Measurements from ENCODE around the gene BRINP3. TPM values are rescaled to one million over a fixed set of nuclear protein-coding genes. Genes with fewer than 3 reads are reported as not detected.

BRINP3 gene
- total RNA-seq, 3 donors from 2014 or later (not counting 1 experiment from before 2014, with no cell fraction given), result not detected

DNA sequence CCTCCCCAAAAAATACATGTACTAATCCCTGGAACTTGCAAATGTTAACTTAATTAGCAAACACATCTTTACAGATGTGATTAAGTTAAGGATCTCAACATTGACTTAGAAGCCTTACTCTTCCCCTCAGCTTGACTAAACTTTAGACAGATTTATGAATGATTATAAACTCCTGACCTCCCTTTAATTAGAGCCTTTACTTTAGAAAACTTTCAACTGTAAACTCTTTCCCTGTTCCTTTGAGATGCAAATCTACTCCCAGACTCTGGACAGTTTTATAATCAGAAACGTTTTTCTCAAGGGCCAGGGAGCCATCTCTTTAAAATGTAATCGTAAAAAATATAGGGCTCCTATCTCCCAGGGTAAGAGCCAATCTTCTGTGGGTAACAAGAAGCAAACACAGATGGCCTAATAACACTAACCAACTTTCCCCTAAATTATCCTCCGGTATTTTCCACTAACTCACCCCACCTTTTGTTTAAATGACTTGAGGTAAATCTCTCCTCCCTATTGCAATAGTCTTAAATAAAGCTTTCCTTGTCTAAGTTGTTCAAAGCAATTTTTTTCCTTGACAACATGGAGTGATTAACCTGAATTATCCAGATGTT lies 284.1 kb downstream of the BRINP3 start:
- Histone ChIP-seq H3K4me1 (ENCODE audit: control insufficient read depth, insufficient read depth, low read length) (no peaks in the 10 kb centered on the region), H3K27me3 (ENCODE audit: control insufficient read depth, insufficient read depth, low read length) (no peaks in the 10 kb centered on the region), H3K27ac (ENCODE audit: low read length) (no peak overlapping the region), H3K9me3 (ENCODE audit: control insufficient read depth, insufficient read depth, low read length) (peaks cover 15% of the 10 kb centered on the region), H3K4me3 (ENCODE audit: low read length) (no peak overlapping the region), H3K36me3 (ENCODE audit: control insufficient read depth, insufficient read depth, low read length) (no peaks in the 10 kb centered on the region)
- no peak for ATAC-seq
- Mint-ChIP-seq H3K9me3 (peaks cover 7 to 15% of the 10 kb centered on the region in 2 donors), H3K27ac (no peak overlapping the region), H3K4me3 (no peak overlapping the region), H3K36me3 (peaks cover 15% of the 10 kb centered on the region), H3K27me3 (ENCODE audit: low read depth in 2 of 2) (no peaks in the 10 kb centered on the region), H3K4me1 (no peaks in the 10 kb centered on the region)
- DNase-seq, result no peak
- TF ChIP-seq, protein P1, sequence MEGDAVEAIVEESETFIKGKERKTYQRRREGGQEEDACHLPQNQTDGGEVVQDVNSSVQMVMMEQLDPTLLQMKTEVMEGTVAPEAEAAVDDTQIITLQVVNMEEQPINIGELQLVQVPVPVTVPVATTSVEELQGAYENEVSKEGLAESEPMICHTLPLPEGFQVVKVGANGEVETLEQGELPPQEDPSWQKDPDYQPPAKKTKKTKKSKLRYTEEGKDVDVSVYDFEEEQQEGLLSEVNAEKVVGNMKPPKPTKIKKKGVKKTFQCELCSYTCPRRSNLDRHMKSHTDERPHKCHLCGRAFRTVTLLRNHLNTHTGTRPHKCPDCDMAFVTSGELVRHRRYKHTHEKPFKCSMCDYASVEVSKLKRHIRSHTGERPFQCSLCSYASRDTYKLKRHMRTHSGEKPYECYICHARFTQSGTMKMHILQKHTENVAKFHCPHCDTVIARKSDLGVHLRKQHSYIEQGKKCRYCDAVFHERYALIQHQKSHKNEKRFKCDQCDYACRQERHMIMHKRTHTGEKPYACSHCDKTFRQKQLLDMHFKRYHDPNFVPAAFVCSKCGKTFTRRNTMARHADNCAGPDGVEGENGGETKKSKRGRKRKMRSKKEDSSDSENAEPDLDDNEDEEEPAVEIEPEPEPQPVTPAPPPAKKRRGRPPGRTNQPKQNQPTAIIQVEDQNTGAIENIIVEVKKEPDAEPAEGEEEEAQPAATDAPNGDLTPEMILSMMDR (IDR thresholded peaks at IDR 0.05), result no peak
- WGBS (ENCODE audit: insufficient coverage), result 23% methylated on average over 3 of the region's 3 CpGs
- intact Hi-C loops (cut with micrococcal nuclease), result no loop called here

DNA sequence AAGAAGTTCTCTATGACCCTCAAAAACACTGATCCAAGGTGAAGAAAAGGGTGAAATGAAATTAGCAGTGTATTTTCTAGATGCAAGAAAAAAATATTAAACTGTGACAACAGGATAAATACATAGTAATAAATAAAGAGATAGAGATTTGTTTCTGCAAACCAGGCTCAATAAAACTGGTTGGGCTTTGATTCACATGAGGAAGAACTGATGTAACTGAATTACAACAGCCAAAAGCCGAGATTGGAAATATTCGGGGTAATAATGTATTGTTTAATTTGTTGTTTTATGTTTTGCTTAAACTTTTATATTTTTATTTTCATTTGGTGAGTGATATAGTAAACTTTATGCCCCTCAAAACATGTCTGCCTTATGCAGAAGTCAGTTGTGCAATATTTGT lies 285.0 kb downstream of the BRINP3 start:
- ATAC-seq, result no peak
- H3K27me3 ChIP-seq (ENCODE audit: control insufficient read depth, insufficient read depth, low read length), result no peaks in the 10 kb centered on the region
- no peak overlapping the region for H3K27ac ChIP-seq (ENCODE audit: low read length)
- no peak overlapping the region for H3K4me3 ChIP-seq (ENCODE audit: low read length)
- H3K9me3 ChIP-seq (ENCODE audit: control insufficient read depth, insufficient read depth, low read length), result peaks cover 10% of the 10 kb centered on the region
- WGBS (ENCODE audit: insufficient coverage), result 75% methylated on average over 2 of the region's 2 CpGs
- H3K4me1 ChIP-seq (ENCODE audit: control insufficient read depth, insufficient read depth, low read length), result no peaks in the 10 kb centered on the region
- no peak overlapping the region for H3K27ac Mint-ChIP-seq
- no peaks in the 10 kb centered on the region for H3K36me3 ChIP-seq (ENCODE audit: control insufficient read depth, insufficient read depth, low read length)
- H3K9me3 Mint-ChIP-seq, result peaks cover 7 to 14% of the 10 kb centered on the region in 2 donors
- no peaks in the 10 kb centered on the region for H3K4me1 Mint-ChIP-seq
- intact Hi-C loops (cut with micrococcal nuclease), result no loop called here
- H3K4me3 Mint-ChIP-seq, result no peak overlapping the region
- peaks cover 10% of the 10 kb centered on the region for H3K36me3 Mint-ChIP-seq
- TF ChIP-seq, protein P1 (IDR thresholded peaks at IDR 0.05), result no peak
- DNase-seq, result no peak
- no peaks in the 10 kb centered on the region for H3K27me3 Mint-ChIP-seq (ENCODE audit: low read depth in 2 of 2)

DNA sequence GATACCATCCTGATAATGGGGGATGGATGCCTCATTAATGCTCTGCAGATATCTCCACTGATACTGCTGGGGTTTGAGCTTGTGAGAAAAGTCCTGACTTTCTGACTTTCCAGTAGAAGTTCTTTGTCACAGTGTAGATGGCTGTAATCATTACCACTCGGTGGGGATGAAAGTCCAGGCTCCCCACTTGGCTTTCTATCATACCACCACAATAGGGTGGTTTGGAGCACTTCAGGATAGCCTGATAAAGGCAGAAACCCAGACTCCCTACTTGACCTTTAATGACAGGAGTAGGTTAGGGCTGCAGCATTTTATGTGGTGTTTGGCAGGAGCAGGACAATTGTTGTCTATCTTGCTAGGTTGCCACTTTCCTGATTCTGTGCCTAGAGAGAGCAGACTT lies 294.1 kb downstream of the BRINP3 start:
- H3K27me3 ChIP-seq (ENCODE audit: control insufficient read depth, insufficient read depth, low read length), result no peaks in the 10 kb centered on the region
- H3K36me3 ChIP-seq (ENCODE audit: control insufficient read depth, insufficient read depth, low read length), result no peaks in the 10 kb centered on the region
- intact Hi-C loops (cut with micrococcal nuclease), result no loop called here
- H3K9me3 Mint-ChIP-seq, result peaks cover 5 to 8% of the 10 kb centered on the region in 2 donors
- H3K27ac Mint-ChIP-seq, result no peak overlapping the region
- no peaks in the 10 kb centered on the region for H3K9me3 ChIP-seq (ENCODE audit: control insufficient read depth, insufficient read depth, low read length)
- no peak overlapping the region for H3K4me3 Mint-ChIP-seq
- H3K27me3 Mint-ChIP-seq (ENCODE audit: low read depth in 2 of 2), result no peaks in the 10 kb centered on the region
- no peaks in the 10 kb centered on the region for H3K4me1 Mint-ChIP-seq
- peaks cover 8% of the 10 kb centered on the region for H3K36me3 Mint-ChIP-seq
- TF ChIP-seq, protein P1 (IDR thresholded peaks at IDR 0.05), result no peak
- whole genome bisulfite sequencing (ENCODE audit: insufficient coverage), result no CpG with 5 or more reads among the region's 1 CpG
- no peak overlapping the region for H3K4me3 ChIP-seq (ENCODE audit: low read length)
- H3K4me1 ChIP-seq (ENCODE audit: control insufficient read depth, insufficient read depth, low read length), result no peaks in the 10 kb centered on the region
- no peak for ATAC-seq
- H3K27ac ChIP-seq (ENCODE audit: low read length), result no peak overlapping the region
- no peak for DNase-seq

DNA sequence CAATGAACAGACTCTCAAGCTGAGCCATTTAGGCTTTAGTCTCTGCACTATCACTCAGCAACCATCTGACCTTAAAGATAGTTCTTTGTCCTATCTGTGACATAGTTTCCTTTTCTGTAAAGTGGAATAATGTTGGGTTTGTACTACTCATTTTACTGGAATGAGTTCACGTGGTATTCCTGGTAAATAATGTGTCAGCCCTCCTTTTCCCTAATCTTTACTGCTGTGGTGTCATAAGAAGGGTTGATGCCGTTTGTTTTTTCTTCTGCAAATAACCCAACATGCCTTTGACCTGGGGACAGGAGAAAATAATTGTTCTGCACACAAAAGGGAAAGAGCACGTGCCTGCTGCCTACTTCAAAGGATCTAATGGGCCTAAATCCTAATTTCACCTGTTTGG lies 297.8 kb downstream of the BRINP3 start:
- H3K27me3 Mint-ChIP-seq (ENCODE audit: low read depth in 2 of 2), result no peaks in the 10 kb centered on the region
- Histone ChIP-seq H3K9me3 (ENCODE audit: control insufficient read depth, insufficient read depth, low read length) (no peaks in the 10 kb centered on the region), H3K27me3 (ENCODE audit: control insufficient read depth, insufficient read depth, low read length) (no peaks in the 10 kb centered on the region), H3K4me1 (ENCODE audit: control insufficient read depth, insufficient read depth, low read length) (no peaks in the 10 kb centered on the region), H3K4me3 (ENCODE audit: low read length) (no peak overlapping the region), H3K27ac (ENCODE audit: low read length) (no peak overlapping the region), H3K36me3 (ENCODE audit: control insufficient read depth, insufficient read depth, low read length) (no peaks in the 10 kb centered on the region)
- no peaks in the 10 kb centered on the region for H3K4me1 Mint-ChIP-seq
- H3K9me3 Mint-ChIP-seq, result peaks cover 5 to 11% of the 10 kb centered on the region in 2 donors
- 44% methylated on average over 3 of the region's 3 CpGs for WGBS (ENCODE audit: insufficient coverage)
- TF ChIP-seq, protein P1 (IDR thresholded peaks at IDR 0.05), result no peak
- intact Hi-C loops (cut with micrococcal nuclease), result no loop called here
- H3K27ac Mint-ChIP-seq, result no peak overlapping the region
- H3K4me3 Mint-ChIP-seq, result no peak overlapping the region
- peaks cover 14% of the 10 kb centered on the region for H3K36me3 Mint-ChIP-seq
- ATAC-seq, result no peak
- no peak for DNase-seq

Measured in natural killer cell (primary cell).